OCI-LY3 (cell line): ENCODE results near the gene THAP8.

Experiments
- H2AFZ ChIP-seq: fragments of 200-600, 300-600 bp; shearing (Covaris generic); 2 replicates; pipeline ENCODE4 v1.6.0; 2014; ENCODE audit warnings: antibody characterized with exemption, low read depth, low read length
- H3K27ac ChIP-seq: fragments of 200-600, 300-600 bp; sonication (generic); 2 replicates; pipeline ENCODE4 v1.5.1; 2014; ENCODE audit warnings: mild to moderate bottlenecking, low read length, moderate library complexity, mixed read lengths
- H3K27me3 ChIP-seq: fragments of 200-600, 300-600 bp; sonication (generic); 2 replicates; pipeline ENCODE4 v1.6.1; 2014; ENCODE audit warnings: low read depth, low read length, mixed read lengths
- H3K36me3 ChIP-seq: fragments of 200-600, 300-600 bp; sonication (generic); replicated peaks from 2 replicates; pipeline ENCODE3; 2014; ENCODE audit warnings: low read depth, low read length, mixed read lengths
- H3K4me1 ChIP-seq: fragments of 300-600, 200-600 bp; sonication (generic); 2 replicates; pipeline ENCODE4 v1.6.1; 2014; ENCODE audit warnings: low read length, mixed read lengths
- H3K4me2 ChIP-seq: fragments of 200-600, 300-600 bp; sonication (generic); 2 replicates; pipeline ENCODE4 v1.6.1; 2014; ENCODE audit warnings: low read length, mixed read lengths
- H3K4me3 ChIP-seq: fragments of 300-600, 200-600 bp; sonication (generic); 2 replicates; pipeline ENCODE4 v1.5.1; 2014; ENCODE audit warnings: antibody characterized with exemption, mild to moderate bottlenecking, low read length, moderate library complexity
- H3K79me2 ChIP-seq: fragments of 300-600, 200-600 bp; shearing (Covaris generic); 2 replicates; pipeline ENCODE4 v1.6.1; 2014; ENCODE audit warnings: mild to moderate bottlenecking, low read length, mixed read lengths
- H3K9ac ChIP-seq: fragments of 300-600, 200-600 bp; shearing (Covaris generic); 2 replicates; pipeline ENCODE4 v1.6.0; 2014; ENCODE audit warnings: mild to moderate bottlenecking, low read length, moderate library complexity
- H3K9me3 ChIP-seq: fragments of 200-600, 300-600 bp; shearing (Covaris generic); 2 replicates; pipeline ENCODE4 v1.6.1; 2014; ENCODE audit warnings: low read length, mixed read lengths; ENCODE audit not compliant: insufficient read depth
- H4K20me1 ChIP-seq: fragments of 200-600, 300-600 bp; sonication (generic); 2 replicates; pipeline ENCODE4 v1.6.1; 2016; ENCODE audit warnings: low read length, mixed read lengths; ENCODE audit not compliant: insufficient read depth
- EZH2phosphoT487 ChIP-seq: fragments of 200-600 bp; shearing (Covaris generic); IDR thresholded peaks from 2 replicates; pipeline ENCODE4 v1.6.1; 2018; ENCODE audit warnings: antibody characterized with exemption, mixed run types, low read depth
- TF ChIP-seq, protein P1 (sequence below): fragments of 200-600, 300-600 bp; sonication (generic); IDR thresholded peaks from 2 replicates; pipeline ENCODE4 v1.5.1; 2014; ENCODE audit warnings: antibody characterized with exemption, low read length, low read depth

The THAP8 gene

DNA sequence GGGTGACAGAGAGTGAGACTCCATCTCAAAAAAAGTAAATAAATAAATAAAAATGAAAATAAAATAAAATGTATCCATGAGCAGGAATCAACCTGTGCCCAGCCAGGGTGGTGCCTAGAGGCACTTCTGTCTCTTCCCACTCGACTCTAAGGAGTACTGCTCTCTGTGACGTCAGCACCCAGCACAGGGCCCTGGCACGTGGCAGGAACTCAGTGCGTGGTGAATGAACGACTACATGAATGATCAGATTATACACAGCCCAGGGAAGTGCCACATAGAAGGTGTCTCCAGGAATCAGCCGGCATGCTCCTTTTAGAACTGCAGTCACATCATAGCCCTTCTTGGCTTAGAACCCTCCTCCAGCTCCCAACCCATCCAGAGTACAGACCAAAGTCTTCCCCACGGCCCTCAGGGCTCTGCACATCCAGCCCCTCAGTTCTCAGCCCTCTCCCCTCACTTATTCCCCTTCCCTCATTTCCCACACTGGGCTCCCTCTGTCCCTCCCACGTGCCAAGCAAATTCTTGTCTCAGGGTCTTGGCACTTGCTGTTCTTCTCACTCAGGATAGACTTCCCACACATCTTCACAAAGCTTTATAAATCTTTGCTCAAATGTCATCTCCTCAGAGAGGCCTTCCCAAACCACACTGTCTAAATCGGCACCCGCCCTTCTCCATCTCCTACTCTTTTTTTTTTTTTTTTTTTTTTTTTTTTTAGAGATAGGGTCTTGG is 25.6 kb downstream of the THAP8 start:
- H3K9ac ChIP-seq, result no peak overlapping the region
- no peaks in the 10 kb centered on the region for H3K27me3 ChIP-seq
- no peak for TF ChIP-seq EZH2phosphoT487
- TF ChIP-seq, protein P1, sequence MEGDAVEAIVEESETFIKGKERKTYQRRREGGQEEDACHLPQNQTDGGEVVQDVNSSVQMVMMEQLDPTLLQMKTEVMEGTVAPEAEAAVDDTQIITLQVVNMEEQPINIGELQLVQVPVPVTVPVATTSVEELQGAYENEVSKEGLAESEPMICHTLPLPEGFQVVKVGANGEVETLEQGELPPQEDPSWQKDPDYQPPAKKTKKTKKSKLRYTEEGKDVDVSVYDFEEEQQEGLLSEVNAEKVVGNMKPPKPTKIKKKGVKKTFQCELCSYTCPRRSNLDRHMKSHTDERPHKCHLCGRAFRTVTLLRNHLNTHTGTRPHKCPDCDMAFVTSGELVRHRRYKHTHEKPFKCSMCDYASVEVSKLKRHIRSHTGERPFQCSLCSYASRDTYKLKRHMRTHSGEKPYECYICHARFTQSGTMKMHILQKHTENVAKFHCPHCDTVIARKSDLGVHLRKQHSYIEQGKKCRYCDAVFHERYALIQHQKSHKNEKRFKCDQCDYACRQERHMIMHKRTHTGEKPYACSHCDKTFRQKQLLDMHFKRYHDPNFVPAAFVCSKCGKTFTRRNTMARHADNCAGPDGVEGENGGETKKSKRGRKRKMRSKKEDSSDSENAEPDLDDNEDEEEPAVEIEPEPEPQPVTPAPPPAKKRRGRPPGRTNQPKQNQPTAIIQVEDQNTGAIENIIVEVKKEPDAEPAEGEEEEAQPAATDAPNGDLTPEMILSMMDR, result no peak
- no peaks in the 10 kb centered on the region for H3K4me1 ChIP-seq
- H3K4me3 ChIP-seq, result no peak overlapping the region
- peaks cover 9% of the 10 kb centered on the region for H3K36me3 ChIP-seq
- no peaks in the 10 kb centered on the region for H4K20me1 ChIP-seq
- H2AFZ ChIP-seq, result no peak overlapping the region
- no peaks in the 10 kb centered on the region for H3K79me2 ChIP-seq
- no peak overlapping the region for H3K4me2 ChIP-seq
- H3K27ac ChIP-seq, result no peak overlapping the region
- no peaks in the 10 kb centered on the region for H3K9me3 ChIP-seq

DNA sequence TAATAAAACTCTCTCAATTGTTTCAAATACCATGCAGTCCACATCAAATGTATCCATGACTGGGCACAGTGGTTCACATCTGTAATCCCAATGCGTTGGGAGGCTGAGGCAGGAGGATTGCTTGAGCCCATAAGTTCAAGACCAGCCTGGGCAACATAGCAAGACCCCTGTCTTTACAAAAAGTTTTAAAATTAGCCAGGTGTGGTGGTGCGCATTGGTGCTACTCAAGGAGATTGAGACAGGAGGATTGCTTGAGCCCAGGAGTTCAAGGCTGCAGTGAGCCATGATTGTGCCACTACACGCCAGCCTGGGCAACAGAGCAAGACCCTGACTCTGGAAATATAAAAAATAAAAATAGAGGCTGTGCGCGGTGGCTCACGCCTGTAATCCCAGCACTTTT is 26.4 kb downstream of the THAP8 start:
- H3K79me2 ChIP-seq, result no peaks in the 10 kb centered on the region
- H3K4me3 ChIP-seq, result no peak overlapping the region
- no peak overlapping the region for H3K27ac ChIP-seq
- no peak overlapping the region for H3K4me2 ChIP-seq
- no peak for TF ChIP-seq EZH2phosphoT487
- TF ChIP-seq, protein P1, result no peak
- no peaks in the 10 kb centered on the region for H3K9me3 ChIP-seq
- no peak overlapping the region for H3K9ac ChIP-seq
- no peak overlapping the region for H2AFZ ChIP-seq
- peaks cover 11% of the 10 kb centered on the region for H3K36me3 ChIP-seq
- H4K20me1 ChIP-seq, result no peaks in the 10 kb centered on the region
- no peaks in the 10 kb centered on the region for H3K27me3 ChIP-seq
- H3K4me1 ChIP-seq, result no peaks in the 10 kb centered on the region

DNA sequence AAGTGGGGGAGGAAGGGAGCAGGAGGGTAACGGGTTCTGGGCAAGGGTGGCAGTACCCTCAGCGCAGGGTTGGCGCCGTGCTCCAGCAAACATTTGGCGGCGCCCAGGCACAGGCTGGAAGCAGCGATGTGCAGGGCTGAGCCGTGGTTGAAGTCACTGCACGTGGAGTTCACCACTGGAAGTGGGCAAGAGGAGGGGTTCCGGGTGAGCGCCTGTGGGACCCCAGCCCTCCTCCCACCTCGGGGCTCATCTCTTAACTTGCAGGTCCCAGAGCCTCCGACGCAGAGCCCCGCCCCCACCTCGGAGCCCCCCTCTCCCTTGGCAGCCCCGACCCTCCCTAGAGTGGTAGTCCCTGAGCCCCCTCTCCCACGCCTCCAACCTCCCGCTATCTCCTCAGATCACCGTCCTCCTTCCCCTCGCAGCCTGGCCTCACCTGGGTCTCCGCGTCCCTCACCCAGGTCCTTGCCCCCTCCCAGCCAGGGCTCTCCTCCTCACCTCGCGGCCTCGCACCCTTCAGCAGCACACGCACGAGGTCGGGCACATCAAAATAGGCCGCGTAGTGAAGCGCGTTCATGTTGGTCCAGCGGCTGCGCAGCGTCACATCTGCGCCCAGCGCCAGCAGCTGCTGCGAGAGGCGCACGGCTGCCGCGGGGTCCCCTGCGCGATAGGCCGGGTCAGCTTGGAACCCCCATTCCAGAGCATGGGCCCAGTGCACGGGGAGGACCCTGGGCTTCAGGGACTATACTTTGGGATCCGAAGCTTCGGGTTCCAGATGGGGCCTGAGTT is 27.8 kb downstream of the THAP8 start:
- H3K4me1 ChIP-seq, result no peaks in the 10 kb centered on the region

DNA sequence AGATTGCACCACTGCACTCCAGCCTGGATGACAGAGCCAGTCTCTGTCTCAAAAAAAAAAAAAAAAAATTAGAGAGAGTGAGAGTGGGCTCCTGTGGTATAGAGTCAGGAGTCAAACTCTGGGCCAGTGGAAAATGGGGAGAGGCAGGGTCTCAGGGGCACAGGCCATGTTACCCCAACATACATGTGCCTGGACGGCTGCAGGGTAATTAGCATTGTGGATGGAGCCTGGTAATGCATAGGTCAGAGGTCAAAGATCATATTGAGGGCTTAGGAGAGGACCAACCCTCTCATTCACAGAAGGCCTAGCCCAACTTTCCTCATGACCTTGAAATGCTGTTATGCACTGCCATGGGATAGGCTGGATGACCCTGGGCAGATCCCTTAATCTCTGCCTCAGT is 28.5 kb downstream of the THAP8 start:
- Histone ChIP-seq H4K20me1 (no peaks in the 10 kb centered on the region), H3K4me1 (no peaks in the 10 kb centered on the region), H2AFZ (no peak overlapping the region), H3K79me2 (no peaks in the 10 kb centered on the region), H3K27ac (no peak overlapping the region), H3K4me2 (no peak overlapping the region), H3K36me3 (peaks cover 16% of the 10 kb centered on the region), H3K9me3 (no peaks in the 10 kb centered on the region), H3K4me3 (no peak overlapping the region), H3K27me3 (no peaks in the 10 kb centered on the region), H3K9ac (no peak overlapping the region)
- no peak for TF ChIP-seq EZH2phosphoT487
- TF ChIP-seq, protein P1, result no peak

More for the DNA sequence above, 27.8 kb downstream of the THAP8 start:
- Histone ChIP-seq H3K9ac (no peak overlapping the region), H3K27me3 (no peaks in the 10 kb centered on the region), H3K4me3 (no peak overlapping the region), H3K27ac (no peak overlapping the region), H3K36me3 (peaks cover 11% of the 10 kb centered on the region), H3K79me2 (no peaks in the 10 kb centered on the region), H3K9me3 (no peaks in the 10 kb centered on the region), H2AFZ (no peak overlapping the region), H4K20me1 (no peaks in the 10 kb centered on the region), H3K4me2 (no peak overlapping the region)
- TF ChIP-seq, protein P1, result no peak
- no peak for TF ChIP-seq EZH2phosphoT487
